K562 (cell line): Measurements from ENCODE around the gene TRIM10. TPM values are rescaled to one million over a fixed set of nuclear protein-coding genes. Genes with fewer than 3 reads are reported as not detected.

Source experiments
- ATAC-seq: fragments of 200-7000 bp; cut with Tn5 transposase; 3 replicates; pipeline ENCODE4 v1.9.1; 2020; ENCODE audit warnings: moderate library complexity
- BruUV-seq: library from RNA; stranded (reverse); fragments of 400-500 nt; replicated peaks from 2 replicates; lab custom pipeline; 2021; lab: Mats Ljungman, UMichigan
- CTCF ChIA-PET: fragments of 300-600 bp; formaldehyde crosslinking; extraction: SDS; loops from one replicate; lab custom pipeline; 2021; ENCODE audit warnings: low intra/inter-chr PET ratio; lab: Yijun Ruan, JAX
- POLR2A ChIA-PET: fragments of 300-600, 350-650 bp; sonication (Branson Sonifier 250); formaldehyde crosslinking; extraction: SDS; loops from one replicate; lab custom pipeline; 2021; ENCODE audit warnings: antibody characterized with exemption, inconsistent platforms; lab: Yijun Ruan, JAX
- DNase-seq, 4 experiments: peaks; one replicate each; pipeline versions ENCODE4 v3.0.0 to v3.0.0-alpha.2; 2011 to 2018; ENCODE audit warnings: low spot score in 3 of 4, mixed read lengths in 3 of 4; ENCODE audit errors: extremely low read depth in 1 of 4
- FAIRE-seq: peaks from 2 replicates; lab custom pipeline; 2011; peaks lifted over from hg19 to GRCh38; lab: Jason Lieb, UNC
- H2AFZ ChIP-seq: 2 replicates; pipeline ENCODE4 v1.6.0; 2011; ENCODE audit warnings: low read depth, low read length, control low read depth, inconsistent platforms
- H3K27ac ChIP-seq: fragments of 200-600 bp; 3 replicates; pipeline ENCODE4 v1.8.0; 2011; ENCODE audit warnings: low read depth, mild to moderate bottlenecking, control low read depth, inconsistent platforms, low read length, moderate library complexity, mixed read lengths; ENCODE audit errors: extremely low read depth
- H3K27me3 ChIP-seq, 2 experiments: fragments of 300-600 bp in 1 of 2; 2 replicates in 1 of 2; 3 replicates in 1 of 2; pipeline versions ENCODE4 v1.6.0 to v1.8.0; 2011; ENCODE audit warnings: inconsistent platforms in 2 of 2, low read length in 2 of 2, mild to moderate bottlenecking in 1 of 2, mixed read lengths in 1 of 2, moderate library complexity in 1 of 2; ENCODE audit not compliant: control insufficient read depth in 2 of 2, insufficient read depth in 2 of 2
- H3K36me3 ChIP-seq: fragments of 300-600 bp; 3 replicates; pipeline ENCODE4 v1.8.0; 2011; ENCODE audit warnings: mild to moderate bottlenecking, low read length, inconsistent platforms; ENCODE audit not compliant: control insufficient read depth, insufficient read depth
- H3K4me1 ChIP-seq, 2 experiments: fragments of 200-600 bp in 1 of 2; replicated peaks in 1 of 2; 2 replicates in 1 of 2; 3 replicates in 1 of 2; pipeline versions ENCODE4 v1.5.1 to v1.8.0; 2011; ENCODE audit warnings: inconsistent platforms in 2 of 2, low read length in 2 of 2, mild to moderate bottlenecking in 1 of 2, mixed read lengths in 1 of 2, moderate library complexity in 1 of 2; ENCODE audit not compliant: control insufficient read depth in 2 of 2, insufficient read depth in 2 of 2
- H3K4me2 ChIP-seq: 2 replicates; pipeline ENCODE4 v1.6.1; 2011; ENCODE audit warnings: low read length, control low read depth, inconsistent platforms, mixed read lengths; ENCODE audit not compliant: insufficient read depth
- H3K4me3 ChIP-seq: fragments of 200-600 bp; sonication (generic), shearing (Covaris generic); 2 replicates; pipeline ENCODE4 v1.5.1; 2016; ENCODE audit warnings: control low read depth, inconsistent platforms
- H3K79me2 ChIP-seq: fragments of 200-600 bp; 3 replicates; pipeline ENCODE4 v1.8.0; 2011; ENCODE audit warnings: low read length, inconsistent platforms; ENCODE audit not compliant: control insufficient read depth, insufficient read depth
- H3K9ac ChIP-seq, 2 experiments: 2 replicates each; pipeline versions ENCODE4 v1.6.0 to v1.6.1; 2011; ENCODE audit warnings: low read depth in 2 of 2, low read length in 2 of 2, control low read depth in 1 of 2, inconsistent platforms in 1 of 2, mild to moderate bottlenecking in 1 of 2, mixed read lengths in 1 of 2; ENCODE audit not compliant: insufficient read depth in 1 of 2
- H3K9me1 ChIP-seq: one replicate; pipeline ENCODE4 v1.6.0; 2011; ENCODE audit warnings: inconsistent platforms, mild to moderate bottlenecking, low read length, moderate library complexity; ENCODE audit not compliant: control insufficient read depth, insufficient read depth
- H3K9me3 ChIP-seq: replicated peaks from 2 replicates; pipeline ENCODE4 v1.5.1; 2011; ENCODE audit warnings: low read depth, low read length, inconsistent platforms; ENCODE audit not compliant: control insufficient read depth, insufficient read depth
- H4K20me1 ChIP-seq: replicated peaks from 2 replicates; pipeline ENCODE4 v1.6.1; 2011; ENCODE audit warnings: low read length, inconsistent platforms, mixed read lengths; ENCODE audit not compliant: control insufficient read depth, insufficient read depth
- CHD1 ChIP-seq: fragments of 200-600 bp; sonication (generic); IDR thresholded peaks from one replicate; pipeline ENCODE4 v1.6.1; 2012; ENCODE audit warnings: mild to moderate bottlenecking, moderate library complexity, low read length, inconsistent platforms
- NFXL1 ChIP-seq: fragments of 450-650 bp; formaldehyde crosslinking; IDR thresholded peaks from 2 replicates; pipeline ENCODE4 v1.4.0; 2021; ENCODE audit warnings: mild to moderate bottlenecking
- PHTF2 ChIP-seq: fragments of 250-450 bp; sonication (Bioruptor Pico); IDR thresholded peaks from 2 replicates; pipeline ENCODE4 v1.5.0; 2021; ENCODE audit warnings: mild to moderate bottlenecking
- RBM14 ChIP-seq: fragments of 200-400 bp; formaldehyde crosslinking; IDR thresholded peaks from 2 replicates; pipeline ENCODE4 v1.6.1; 2018; ENCODE audit warnings: low read depth, mild to moderate bottlenecking, low read length, moderate library complexity, borderline replicate concordance; ENCODE audit not compliant: insufficient read depth
- RFX1 ChIP-seq: fragments of 450-650 bp; IDR thresholded peaks from 2 replicates; pipeline ENCODE4 v1.6.1; 2016; ENCODE audit warnings: mild to moderate bottlenecking, moderate library complexity
- RFX5 ChIP-seq: IDR thresholded peaks from 2 replicates; pipeline ENCODE4 v1.6.1; 2011; ENCODE audit warnings: low read depth, mild to moderate bottlenecking, improper control_type of control experiment, low read length
- SETDB1 ChIP-seq: IDR thresholded peaks from one replicate; pipeline ENCODE4 v1.6.1; 2012; ENCODE audit warnings: low read length, control low read depth, inconsistent platforms
- SPI1 ChIP-seq: IDR thresholded peaks from 2 replicates; pipeline ENCODE4 v1.6.1; 2011; ENCODE audit warnings: low read depth, low read length, control low read depth, borderline replicate concordance
- TEAD2 ChIP-seq: fragments of 450-650 bp; IDR thresholded peaks from 2 replicates; pipeline ENCODE4 v1.6.1; 2016; ENCODE audit warnings: missing genetic modification characterization, control low read depth, missing compliant biosample characterization
- WGBS: fragments of 100-300 bp; shearing (Covaris generic); methylation state at CpG from one replicate; pipeline ENCODE4 v1.1.6; 2016; ENCODE audit warnings: low coverage, mixed read lengths; ENCODE audit not compliant: insufficient coverage; ENCODE audit errors: missing lambda C conversion rate; 5-methylcytosine and 5-hydroxymethylcytosine counted together
- in situ Hi-C: fragments of 300-500 bp; cut with MboI; formaldehyde crosslinking; loops from 4 replicates; pipeline ENCODE4 v1.15.0; 2018; ENCODE audit warnings: inconsistent platforms, mixed read lengths
- intact Hi-C: fragments of 100-400 bp; cut with micrococcal nuclease; formaldehyde crosslinking; loops from 2 replicates; pipeline ENCODE4 v1.14.2; 2022
- polyA plus RNA-seq, 8 experiments: library from polyadenylated mRNA; depleted of rRNA in 4 of 8; stranded (reverse) in 5 of 8; unstranded in 3 of 8; fragments of >200 nt; fragmentation: Nextera tagmentation in 2 of 8; fragmentation: Illumina TruSeq in 1 of 8; extraction: Ambion mirVana in 2 of 8; extraction: Trizol in 1 of 8; gene quantifications; 2 replicates each; pipeline versions ENCODE4 v1.2.1 to v1.2.3, GENCODE V29; 2011 to 2014; ENCODE audit warnings: inconsistent platforms in 1 of 8, missing spikeins in 1 of 8
- total RNA-seq, 7 experiments: library from RNA; depleted of rRNA in 6 of 7; stranded (reverse); fragments of >200 nt in 6 of 7; fragmentation: Illumina TruSeq in 2 of 7; extraction: Trizol in 2 of 7; gene quantifications; 2 replicates each; pipeline versions ENCODE4 v1.2.1 to v1.2.3, GENCODE V29; 2011 to 2021; ENCODE audit warnings: low replicate concordance in 1 of 7
- TF ChIP-seq, protein P1 (sequence below), 2 experiments: IDR thresholded peaks in 1 of 2; conservative IDR thresholded peaks in 1 of 2; 2 replicates each; pipeline ENCODE4 v1.6.1; 2016; ENCODE audit warnings: low read depth in 2 of 2, mild to moderate bottlenecking in 1 of 2, missing compliant biosample characterization in 1 of 2, missing genetic modification characterization in 1 of 2, moderate library complexity in 1 of 2
- TF ChIP-seq, protein P2 (sequence below): fragments of 250-450 bp; sonication (Bioruptor Pico); IDR thresholded peaks from 2 replicates; pipeline ENCODE4 v1.8.0; 2021; ENCODE audit warnings: moderate library complexity, mild to moderate bottlenecking, inconsistent platforms

TRIM10 gene
- total and polyA plus RNA-seq, 9 of the 15 experiments (the other 6 are each of a cell fraction or from before 2014, with no cell fraction given), result 0.15 to 0.90 (median 0.36) TPM

DNA sequence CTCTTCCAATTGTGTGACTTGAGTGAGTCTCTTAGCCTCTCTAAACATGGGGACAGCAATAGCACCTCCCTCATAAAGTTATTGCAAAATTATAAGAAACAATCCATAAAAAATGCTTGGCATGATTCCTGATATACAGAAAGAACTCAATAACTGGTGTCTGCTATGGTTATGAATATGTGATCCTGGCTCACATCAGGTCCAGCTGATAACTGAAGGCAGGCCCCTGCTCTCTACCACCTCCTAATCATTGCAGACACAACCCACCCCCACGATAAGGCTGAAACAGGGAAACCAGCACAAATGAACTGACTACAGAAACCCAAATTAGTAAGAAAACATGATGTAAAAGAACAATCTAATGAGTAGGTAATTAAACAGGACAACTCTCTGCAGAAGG, 7.7 kb upstream of the TRIM10 start:
- in situ Hi-C loops (no loop called here), intact Hi-C loops (no loop called here)
- peaks cover 0 to 9% of the 10 kb centered on the region in 2 experiments; a peak in 3 of 5 replicates for H3K4me1 ChIP-seq
- H3K36me3 ChIP-seq, result no peaks in the 10 kb centered on the region
- H3K27ac ChIP-seq, result no peak overlapping the region
- no TSS peak for BruUV-seq
- H3K9me1 ChIP-seq, result no peaks in the 10 kb centered on the region
- no peak for FAIRE-seq
- no peak overlapping the region for H2AFZ ChIP-seq
- 4% methylated on average over 1 of the region's 1 CpG for WGBS
- no peak overlapping the region for H3K9ac ChIP-seq
- TF ChIP-seq RFX1 (no peak), NFXL1 (CRISPR knock-in tag) (no peak), TEAD2 (tag) (no peak), PHTF2 (CRISPR knock-in tag) (no peak), SPI1 (no peak), RBM14 (no peak), CHD1 (no peak), RFX5 (no peak), SETDB1 (no peak)
- TF ChIP-seq, protein P1, sequence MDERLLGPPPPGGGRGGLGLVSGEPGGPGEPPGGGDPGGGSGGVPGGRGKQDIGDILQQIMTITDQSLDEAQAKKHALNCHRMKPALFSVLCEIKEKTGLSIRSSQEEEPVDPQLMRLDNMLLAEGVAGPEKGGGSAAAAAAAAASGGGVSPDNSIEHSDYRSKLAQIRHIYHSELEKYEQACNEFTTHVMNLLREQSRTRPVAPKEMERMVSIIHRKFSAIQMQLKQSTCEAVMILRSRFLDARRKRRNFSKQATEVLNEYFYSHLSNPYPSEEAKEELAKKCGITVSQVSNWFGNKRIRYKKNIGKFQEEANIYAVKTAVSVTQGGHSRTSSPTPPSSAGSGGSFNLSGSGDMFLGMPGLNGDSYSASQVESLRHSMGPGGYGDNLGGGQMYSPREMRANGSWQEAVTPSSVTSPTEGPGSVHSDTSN (CRISPR knock-in tag; IDR thresholded peaks at IDR 0.05; ENCODE audit: low read depth), result no peak
- TF ChIP-seq, protein P1 (tag; conservative IDR thresholded peaks at IDR 0.05; ENCODE audit: low read depth), result no peak
- TF ChIP-seq, protein P2, sequence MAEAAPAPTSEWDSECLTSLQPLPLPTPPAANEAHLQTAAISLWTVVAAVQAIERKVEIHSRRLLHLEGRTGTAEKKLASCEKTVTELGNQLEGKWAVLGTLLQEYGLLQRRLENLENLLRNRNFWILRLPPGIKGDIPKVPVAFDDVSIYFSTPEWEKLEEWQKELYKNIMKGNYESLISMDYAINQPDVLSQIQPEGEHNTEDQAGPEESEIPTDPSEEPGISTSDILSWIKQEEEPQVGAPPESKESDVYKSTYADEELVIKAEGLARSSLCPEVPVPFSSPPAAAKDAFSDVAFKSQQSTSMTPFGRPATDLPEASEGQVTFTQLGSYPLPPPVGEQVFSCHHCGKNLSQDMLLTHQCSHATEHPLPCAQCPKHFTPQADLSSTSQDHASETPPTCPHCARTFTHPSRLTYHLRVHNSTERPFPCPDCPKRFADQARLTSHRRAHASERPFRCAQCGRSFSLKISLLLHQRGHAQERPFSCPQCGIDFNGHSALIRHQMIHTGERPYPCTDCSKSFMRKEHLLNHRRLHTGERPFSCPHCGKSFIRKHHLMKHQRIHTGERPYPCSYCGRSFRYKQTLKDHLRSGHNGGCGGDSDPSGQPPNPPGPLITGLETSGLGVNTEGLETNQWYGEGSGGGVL (CRISPR knock-in tag), result no peak
- POLR2A ChIA-PET, result interaction anchor here (0.7 kb wide), 1 partner anchor 151 kb away, joined by 3 read pairs; no protein-coding TSS in a partner anchor
- no peaks in the 10 kb centered on the region for H3K9me3 ChIP-seq
- no peak overlapping the region for H3K4me3 ChIP-seq
- no peak for ATAC-seq
- H3K4me2 ChIP-seq, result no peak overlapping the region
- no peak for DNase-seq
- H3K27me3 ChIP-seq, result peaks cover 10 to 34% of the 10 kb centered on the region in 2 experiments
- CTCF ChIA-PET, result interaction anchor here (0.8 kb wide), 1 partner anchor 158 kb away, joined by 3 read pairs; no protein-coding TSS in a partner anchor
- no peaks in the 10 kb centered on the region for H4K20me1 ChIP-seq
- no peaks in the 10 kb centered on the region for H3K79me2 ChIP-seq
